ENCODE results near the gene MPPE1.
"Not testable (repeated sequence)": the region's sequence is repeated elsewhere in the genome, so short reads cannot be mapped to it uniquely, and the experiment has no call there.

The MPPE1 gene

GRCh38 chr18:11906176-11906575 is 1.9 kb downstream of the MPPE1 start:
- H3K4me3 ChIP-seq (ENCODE audit: control insufficient read depth, low read depth, low read length) = no peak overlapping the region
- no peak for DNase-seq (ENCODE audit: low read depth)
- TF ChIP-seq, protein P1, sequence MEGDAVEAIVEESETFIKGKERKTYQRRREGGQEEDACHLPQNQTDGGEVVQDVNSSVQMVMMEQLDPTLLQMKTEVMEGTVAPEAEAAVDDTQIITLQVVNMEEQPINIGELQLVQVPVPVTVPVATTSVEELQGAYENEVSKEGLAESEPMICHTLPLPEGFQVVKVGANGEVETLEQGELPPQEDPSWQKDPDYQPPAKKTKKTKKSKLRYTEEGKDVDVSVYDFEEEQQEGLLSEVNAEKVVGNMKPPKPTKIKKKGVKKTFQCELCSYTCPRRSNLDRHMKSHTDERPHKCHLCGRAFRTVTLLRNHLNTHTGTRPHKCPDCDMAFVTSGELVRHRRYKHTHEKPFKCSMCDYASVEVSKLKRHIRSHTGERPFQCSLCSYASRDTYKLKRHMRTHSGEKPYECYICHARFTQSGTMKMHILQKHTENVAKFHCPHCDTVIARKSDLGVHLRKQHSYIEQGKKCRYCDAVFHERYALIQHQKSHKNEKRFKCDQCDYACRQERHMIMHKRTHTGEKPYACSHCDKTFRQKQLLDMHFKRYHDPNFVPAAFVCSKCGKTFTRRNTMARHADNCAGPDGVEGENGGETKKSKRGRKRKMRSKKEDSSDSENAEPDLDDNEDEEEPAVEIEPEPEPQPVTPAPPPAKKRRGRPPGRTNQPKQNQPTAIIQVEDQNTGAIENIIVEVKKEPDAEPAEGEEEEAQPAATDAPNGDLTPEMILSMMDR (conservative IDR thresholded peaks at IDR 0.05; ENCODE audit: control insufficient read depth, insufficient read depth, low read depth, low read length) = no peak

DNA sequence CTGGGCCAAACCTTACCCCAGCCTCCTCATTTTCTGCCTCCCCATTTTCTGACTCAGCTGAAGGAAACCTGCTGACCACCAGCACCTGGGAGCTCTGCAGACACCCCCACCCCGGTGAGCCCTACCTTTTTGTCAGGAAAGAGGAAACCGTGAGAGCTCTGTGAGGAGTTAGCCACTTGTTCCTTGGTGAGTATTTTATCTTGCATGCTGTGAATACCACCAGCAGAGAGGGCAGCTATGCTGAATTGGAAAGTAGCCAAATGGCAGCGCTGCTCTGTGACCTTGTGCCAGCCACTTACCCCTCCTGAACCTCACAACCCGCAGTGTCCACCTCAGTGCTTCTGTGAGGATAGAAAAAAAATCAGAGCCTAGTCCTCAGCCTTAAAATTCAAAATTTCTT is 2.5 kb downstream of the MPPE1 start:
- no peak overlapping the region for H3K4me3 ChIP-seq (ENCODE audit: control insufficient read depth, low read depth, low read length)
- TF ChIP-seq, protein P1 (conservative IDR thresholded peaks at IDR 0.05; ENCODE audit: control insufficient read depth, insufficient read depth, low read depth, low read length) = no peak
- DNase-seq (ENCODE audit: low read depth) = no peak

DNA sequence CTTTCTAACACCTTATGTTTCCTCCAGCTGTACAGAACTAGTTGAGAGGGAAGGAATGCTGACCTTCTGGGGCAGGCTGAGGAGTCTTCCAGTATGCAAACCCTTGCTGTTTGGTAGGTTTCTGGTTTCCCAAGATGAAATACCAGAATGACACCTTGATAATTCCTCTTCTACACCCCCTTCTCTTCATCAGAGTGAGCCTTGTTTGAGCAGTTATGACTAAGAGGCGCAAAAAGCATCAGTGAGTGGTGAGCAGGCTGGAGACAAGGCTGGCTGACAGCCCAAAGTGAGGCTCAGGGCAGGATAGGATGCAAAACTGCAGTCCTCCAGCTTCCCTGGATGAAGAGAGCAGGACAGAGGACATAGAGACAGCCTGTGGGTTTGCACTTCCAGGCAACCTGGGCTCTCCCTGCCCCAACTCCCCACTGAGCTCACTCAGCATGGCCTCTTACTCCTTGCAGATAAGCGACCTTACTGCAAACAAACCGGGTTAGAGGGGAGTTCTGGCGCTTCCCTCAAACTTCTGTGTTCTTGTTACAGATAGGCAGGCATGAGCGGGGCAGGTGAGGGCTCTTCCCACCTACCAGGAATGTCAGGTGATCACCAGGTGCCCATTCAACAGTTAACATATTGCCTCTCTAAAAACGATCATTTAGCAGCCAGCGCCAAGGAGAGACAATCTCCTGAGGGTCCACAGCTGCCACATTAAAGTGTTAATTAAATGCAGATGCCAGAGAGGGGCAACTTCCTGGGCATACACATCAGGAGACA is 5.4 kb downstream of the MPPE1 start:
- DNase-seq (ENCODE audit: low read depth) = no peak
- TF ChIP-seq, protein P1 (conservative IDR thresholded peaks at IDR 0.05; ENCODE audit: control insufficient read depth, insufficient read depth, low read depth, low read length) = no peak
- no peak overlapping the region for H3K4me3 ChIP-seq (ENCODE audit: control insufficient read depth, low read depth, low read length)

- no peak for DNase-seq (ENCODE audit: low read depth)
- TF ChIP-seq, protein P1 (conservative IDR thresholded peaks at IDR 0.05; ENCODE audit: control insufficient read depth, insufficient read depth, low read depth, low read length) = no peak
- no peak overlapping the region for H3K4me3 ChIP-seq (ENCODE audit: control insufficient read depth, low read depth, low read length)
These were observed 6.2 kb downstream of the MPPE1 start for GRCh38 chr18:11901826-11902438.

DNA sequence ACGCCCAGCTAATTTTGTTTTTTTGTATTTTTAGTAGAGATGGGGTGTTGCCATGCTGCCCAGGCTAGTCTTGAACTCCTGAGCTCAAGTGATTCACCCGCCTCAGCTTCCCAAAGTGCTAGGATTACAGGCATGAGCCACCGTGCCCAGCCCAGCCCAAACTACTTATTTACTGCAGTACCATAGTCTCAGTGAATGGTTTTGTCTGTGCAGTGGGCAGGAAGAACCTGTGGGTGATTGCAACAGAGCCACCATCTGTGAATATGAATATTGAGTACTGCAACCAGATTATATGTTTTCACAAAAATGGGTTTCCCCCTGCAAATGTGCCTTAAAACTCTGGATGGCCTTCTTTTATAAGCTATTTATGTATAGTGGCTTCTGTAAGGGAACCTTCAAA is 9.1 kb downstream of the MPPE1 start:
- DNase-seq (ENCODE audit: low read depth) = no peak
- TF ChIP-seq, protein P1 (conservative IDR thresholded peaks at IDR 0.05; ENCODE audit: control insufficient read depth, insufficient read depth, low read depth, low read length) = no peak
- no peak overlapping the region for H3K4me3 ChIP-seq (ENCODE audit: control insufficient read depth, low read depth, low read length)

DNA sequence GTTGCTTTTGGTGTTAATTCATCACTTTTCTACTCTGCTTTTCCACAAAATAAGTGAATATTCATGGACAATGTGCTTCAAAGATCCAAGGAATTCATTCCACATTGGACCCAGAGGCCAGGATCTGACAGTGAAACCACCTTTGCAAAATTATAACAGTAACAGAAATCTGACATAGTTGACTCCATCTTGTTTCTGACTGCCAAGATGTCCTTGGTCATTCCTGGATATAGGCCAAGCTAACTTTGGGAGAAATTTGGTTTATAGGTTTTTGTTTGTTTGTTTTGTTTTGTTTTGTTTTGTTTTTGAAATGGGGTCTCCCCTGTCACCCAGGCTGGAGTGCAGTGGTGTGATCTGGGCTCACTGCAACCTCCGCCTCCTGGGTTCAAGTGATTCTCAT is 10.3 kb downstream of the MPPE1 start:
- H3K4me3 ChIP-seq (ENCODE audit: control insufficient read depth, low read depth, low read length) = no peak overlapping the region
- TF ChIP-seq, protein P1 (conservative IDR thresholded peaks at IDR 0.05; ENCODE audit: control insufficient read depth, insufficient read depth, low read depth, low read length) = no peak
- no peak for DNase-seq (ENCODE audit: low read depth)

DNA sequence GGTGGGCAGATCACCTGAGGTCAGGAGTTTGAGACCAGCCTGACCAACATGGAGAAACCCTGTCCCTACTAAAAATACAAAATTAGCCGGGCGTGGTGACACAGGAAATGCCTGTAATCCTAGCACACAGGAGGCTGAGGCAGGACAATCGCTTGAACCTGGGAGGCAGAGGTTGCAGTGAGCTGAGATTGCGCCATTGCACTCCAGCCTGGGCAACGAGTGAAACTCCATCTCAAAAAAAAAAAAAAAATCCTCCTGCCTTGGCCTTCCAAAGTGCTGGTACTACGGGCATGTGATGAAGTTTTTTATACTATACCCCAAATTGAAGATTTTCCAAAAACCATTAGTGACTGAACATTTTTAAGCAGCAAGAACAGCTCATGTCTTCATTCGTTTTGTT is 15.7 kb downstream of the MPPE1 start:
- not testable (repeated sequence) for DNase-seq (ENCODE audit: low read depth); H3K4me3 ChIP-seq (ENCODE audit: control insufficient read depth, low read depth, low read length)
